ENCODE measurements around the gene TMEM38B. TPM values are rescaled to one million over a fixed set of nuclear protein-coding genes. Genes with fewer than 3 reads are reported as not detected.
"Not testable (repeated sequence)": the region's sequence is repeated elsewhere in the genome, so short reads cannot be mapped to it uniquely, and the experiment has no call there.

Gene TMEM38B
- total RNA-seq, 1 experiment from 2014 or later, result 22.6 TPM

DNA sequence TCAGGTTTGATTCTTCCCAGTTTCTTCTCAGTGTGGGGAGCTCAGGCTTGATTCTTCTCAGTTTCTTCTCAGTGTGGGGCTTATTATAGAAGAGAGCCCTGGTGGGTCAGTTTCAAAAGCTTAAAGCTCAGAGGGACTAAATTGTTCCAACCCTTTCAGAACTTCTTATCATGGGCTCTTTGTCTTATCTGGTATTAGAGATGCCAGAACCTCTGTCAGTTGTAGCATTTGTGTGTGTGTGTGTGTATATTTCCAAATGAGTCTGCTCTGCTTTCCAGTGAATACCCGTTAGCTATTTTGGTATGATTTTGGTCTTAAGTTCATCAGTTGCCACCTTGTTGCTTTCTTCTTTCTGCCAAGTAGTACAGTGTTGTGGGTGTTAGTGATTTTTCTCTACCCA is 21.8 kb downstream of the TMEM38B start:
- no TSS peak for BruUV-seq (replicated peaks)
- ChIA-PET CTCF (no interaction called here), POLR2A (ENCODE audit: low non-redundant PET) (no interaction called here)
- no peak for DNase-seq (ENCODE audit: low spot score)
- Histone ChIP-seq H3K36me3 (ENCODE audit: insufficient read depth, low read length, poor library complexity, severe bottlenecking) (no peaks in the 10 kb centered on the region), H3K4me3 (ENCODE audit: low read depth, low read length, poor library complexity, severe bottlenecking) (no peak overlapping the region), H3K27ac (ENCODE audit: low read depth, low read length, poor library complexity, severe bottlenecking) (no peak overlapping the region), H3K9me3 (ENCODE audit: low read depth, low read length, poor library complexity, severe bottlenecking) (no peaks in the 10 kb centered on the region), H3K27me3 (replicated peaks; ENCODE audit: insufficient read depth, low read depth, low read length, poor library complexity) (no peaks in the 10 kb centered on the region), H3K4me1 (ENCODE audit: insufficient read depth, low read length, poor library complexity, severe bottlenecking) (no peaks in the 10 kb centered on the region)
- no peak for TF ChIP-seq EZH2 (IDR thresholded peaks at IDR 0.05; ENCODE audit: borderline replicate concordance, low read depth, low read length, poor library complexity, severe bottlenecking)
- TF ChIP-seq, protein P1, sequence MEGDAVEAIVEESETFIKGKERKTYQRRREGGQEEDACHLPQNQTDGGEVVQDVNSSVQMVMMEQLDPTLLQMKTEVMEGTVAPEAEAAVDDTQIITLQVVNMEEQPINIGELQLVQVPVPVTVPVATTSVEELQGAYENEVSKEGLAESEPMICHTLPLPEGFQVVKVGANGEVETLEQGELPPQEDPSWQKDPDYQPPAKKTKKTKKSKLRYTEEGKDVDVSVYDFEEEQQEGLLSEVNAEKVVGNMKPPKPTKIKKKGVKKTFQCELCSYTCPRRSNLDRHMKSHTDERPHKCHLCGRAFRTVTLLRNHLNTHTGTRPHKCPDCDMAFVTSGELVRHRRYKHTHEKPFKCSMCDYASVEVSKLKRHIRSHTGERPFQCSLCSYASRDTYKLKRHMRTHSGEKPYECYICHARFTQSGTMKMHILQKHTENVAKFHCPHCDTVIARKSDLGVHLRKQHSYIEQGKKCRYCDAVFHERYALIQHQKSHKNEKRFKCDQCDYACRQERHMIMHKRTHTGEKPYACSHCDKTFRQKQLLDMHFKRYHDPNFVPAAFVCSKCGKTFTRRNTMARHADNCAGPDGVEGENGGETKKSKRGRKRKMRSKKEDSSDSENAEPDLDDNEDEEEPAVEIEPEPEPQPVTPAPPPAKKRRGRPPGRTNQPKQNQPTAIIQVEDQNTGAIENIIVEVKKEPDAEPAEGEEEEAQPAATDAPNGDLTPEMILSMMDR (conservative IDR thresholded peaks at IDR 0.05; ENCODE audit: low read depth, low read length), result no peak
- intact Hi-C loops (cut with micrococcal nuclease; ENCODE audit: unreplicated experiment), result no loop called here

DNA sequence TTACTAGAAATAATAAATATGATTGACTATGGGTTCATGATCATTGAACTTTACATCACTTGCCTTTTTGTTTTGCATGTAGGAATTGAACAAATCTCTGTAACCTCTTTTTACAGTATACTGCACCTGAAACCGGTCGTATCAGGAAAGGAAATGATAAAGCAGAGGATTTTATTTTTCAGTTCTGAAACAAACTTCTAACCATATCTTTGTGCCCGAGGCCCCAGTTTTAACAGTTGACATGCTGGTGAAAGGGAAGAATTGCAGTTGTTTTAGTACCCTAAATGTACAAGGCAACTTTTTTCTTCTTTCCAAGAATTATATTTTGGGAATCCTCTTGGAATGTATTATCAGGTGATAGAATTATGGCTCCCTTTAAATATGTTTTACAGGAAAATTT is 27.8 kb downstream of the TMEM38B start:
- Histone ChIP-seq H3K36me3 (ENCODE audit: insufficient read depth, low read length, poor library complexity, severe bottlenecking) (no peaks in the 10 kb centered on the region), H3K4me1 (ENCODE audit: insufficient read depth, low read length, poor library complexity, severe bottlenecking) (no peaks in the 10 kb centered on the region), H3K27me3 (replicated peaks; ENCODE audit: insufficient read depth, low read depth, low read length, poor library complexity) (no peaks in the 10 kb centered on the region), H3K9me3 (ENCODE audit: low read depth, low read length, poor library complexity, severe bottlenecking) (no peaks in the 10 kb centered on the region), H3K4me3 (ENCODE audit: low read depth, low read length, poor library complexity, severe bottlenecking) (no peak overlapping the region), H3K27ac (ENCODE audit: low read depth, low read length, poor library complexity, severe bottlenecking) (no peak overlapping the region)
- no peak for TF ChIP-seq EZH2 (IDR thresholded peaks at IDR 0.05; ENCODE audit: borderline replicate concordance, low read depth, low read length, poor library complexity, severe bottlenecking)
- TF ChIP-seq, protein P1 (conservative IDR thresholded peaks at IDR 0.05; ENCODE audit: low read depth, low read length), result no peak
- BruUV-seq (replicated peaks), result no TSS peak
- no peak for DNase-seq (ENCODE audit: low spot score)
- intact Hi-C loops (cut with micrococcal nuclease; ENCODE audit: unreplicated experiment), result loop anchor here (5.0 kb wide), 1 partner anchor 295 kb away; no protein-coding TSS in a partner anchor
- CTCF ChIA-PET, result no interaction called here
- POLR2A ChIA-PET (ENCODE audit: low non-redundant PET), result no interaction called here

DNA sequence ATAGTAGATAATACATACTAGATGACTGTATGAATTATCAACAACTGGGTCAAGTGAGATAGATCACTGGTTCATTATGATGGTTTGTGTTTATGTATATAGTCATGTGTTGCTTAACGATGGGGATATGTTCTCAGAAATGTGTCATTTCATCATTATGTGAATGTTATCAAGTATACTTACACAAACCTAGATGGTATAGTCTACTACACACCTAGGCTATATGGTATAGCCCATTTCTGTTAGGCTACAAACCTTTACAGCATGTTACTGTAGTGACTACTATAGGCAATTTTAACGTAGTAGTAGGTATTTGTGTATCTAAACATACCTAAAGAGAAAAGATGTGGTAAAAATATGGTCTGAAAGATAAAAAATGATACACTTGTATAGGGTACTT is 31.0 kb downstream of the TMEM38B start:
- Histone ChIP-seq H3K4me3 (ENCODE audit: low read depth, low read length, poor library complexity, severe bottlenecking) (no peak overlapping the region), H3K27ac (ENCODE audit: low read depth, low read length, poor library complexity, severe bottlenecking) (no peak overlapping the region), H3K36me3 (ENCODE audit: insufficient read depth, low read length, poor library complexity, severe bottlenecking) (no peaks in the 10 kb centered on the region), H3K4me1 (ENCODE audit: insufficient read depth, low read length, poor library complexity, severe bottlenecking) (no peaks in the 10 kb centered on the region), H3K27me3 (replicated peaks; ENCODE audit: insufficient read depth, low read depth, low read length, poor library complexity) (no peaks in the 10 kb centered on the region), H3K9me3 (ENCODE audit: low read depth, low read length, poor library complexity, severe bottlenecking) (no peaks in the 10 kb centered on the region)
- intact Hi-C loops (cut with micrococcal nuclease; ENCODE audit: unreplicated experiment), result no loop called here
- no peak for DNase-seq (ENCODE audit: low spot score)
- CTCF ChIA-PET, result no interaction called here
- no TSS peak for BruUV-seq (replicated peaks)
- TF ChIP-seq, protein P1 (conservative IDR thresholded peaks at IDR 0.05; ENCODE audit: low read depth, low read length), result no peak
- no peak for TF ChIP-seq EZH2 (IDR thresholded peaks at IDR 0.05; ENCODE audit: borderline replicate concordance, low read depth, low read length, poor library complexity, severe bottlenecking)
- POLR2A ChIA-PET (ENCODE audit: low non-redundant PET), result no interaction called here

DNA sequence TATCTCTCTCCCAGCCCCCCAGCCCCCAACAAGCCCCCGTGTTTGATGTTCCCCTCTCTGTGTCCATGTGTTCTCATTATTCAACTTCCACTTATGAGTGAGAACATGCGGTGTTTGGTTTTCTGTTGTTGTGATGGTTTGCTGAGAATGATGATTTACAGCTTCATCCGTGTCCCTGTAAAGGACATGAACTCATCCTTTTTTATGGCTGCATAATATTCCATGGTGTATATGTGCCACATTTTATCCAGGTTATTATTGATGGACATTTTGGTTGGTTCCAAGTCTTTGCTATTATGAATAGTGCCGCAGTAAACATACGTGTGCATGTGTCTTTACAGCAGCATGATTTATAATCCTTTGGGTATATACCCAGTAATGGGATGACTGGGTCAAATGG is 33.9 kb downstream of the TMEM38B start:
- BruUV-seq (replicated peaks); DNase-seq (ENCODE audit: low spot score); H3K4me3 ChIP-seq (ENCODE audit: low read depth, low read length, poor library complexity, severe bottlenecking); H3K36me3 ChIP-seq (ENCODE audit: insufficient read depth, low read length, poor library complexity, severe bottlenecking); intact Hi-C loops (cut with micrococcal nuclease; ENCODE audit: unreplicated experiment); POLR2A ChIA-PET (ENCODE audit: low non-redundant PET); H3K27me3 ChIP-seq (replicated peaks; ENCODE audit: insufficient read depth, low read depth, low read length, poor library complexity); CTCF ChIA-PET; H3K27ac ChIP-seq (ENCODE audit: low read depth, low read length, poor library complexity, severe bottlenecking); H3K9me3 ChIP-seq (ENCODE audit: low read depth, low read length, poor library complexity, severe bottlenecking); H3K4me1 ChIP-seq (ENCODE audit: insufficient read depth, low read length, poor library complexity, severe bottlenecking): not testable (repeated sequence)

DNA sequence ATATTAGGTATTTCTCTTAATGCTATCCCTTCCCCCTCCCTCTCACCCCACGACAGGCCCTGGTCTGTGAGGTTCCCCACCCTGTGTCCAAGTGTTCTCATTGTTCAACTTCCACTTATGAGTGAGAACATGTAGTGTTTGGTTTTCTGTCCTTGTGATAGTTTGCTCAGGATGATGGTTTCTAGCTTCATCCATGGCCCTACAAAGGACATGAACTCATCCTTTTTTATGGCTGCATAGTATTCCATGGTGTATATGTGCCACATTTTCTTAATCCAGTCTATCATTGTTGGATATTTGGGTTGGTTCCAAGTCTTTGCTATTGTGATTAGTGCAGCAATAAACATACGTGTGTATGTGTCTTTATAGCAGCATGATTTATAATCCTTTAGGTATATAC is 37.1 kb downstream of the TMEM38B start:
- H3K36me3 ChIP-seq (ENCODE audit: insufficient read depth, low read length, poor library complexity, severe bottlenecking); H3K4me1 ChIP-seq (ENCODE audit: insufficient read depth, low read length, poor library complexity, severe bottlenecking); DNase-seq (ENCODE audit: low spot score); H3K27me3 ChIP-seq (replicated peaks; ENCODE audit: insufficient read depth, low read depth, low read length, poor library complexity); H3K4me3 ChIP-seq (ENCODE audit: low read depth, low read length, poor library complexity, severe bottlenecking); BruUV-seq (replicated peaks); POLR2A ChIA-PET (ENCODE audit: low non-redundant PET); CTCF ChIA-PET; H3K27ac ChIP-seq (ENCODE audit: low read depth, low read length, poor library complexity, severe bottlenecking); intact Hi-C loops (cut with micrococcal nuclease; ENCODE audit: unreplicated experiment): not testable (repeated sequence)
- H3K9me3 ChIP-seq (ENCODE audit: low read depth, low read length, poor library complexity, severe bottlenecking), result peaks cover 22% of the 10 kb centered on the region
